Osteoblast (primary cell): ENCODE results near the gene CTBP2. TPM values are rescaled to one million over a fixed set of nuclear protein-coding genes. Genes with fewer than 3 reads are reported as not detected.

Experiments used
- DNase-seq: peaks from one replicate; pipeline ENCODE4 v3.0.0; 2011; ENCODE audit warnings: low spot score, mixed read lengths; ENCODE audit not compliant: insufficient read length; ENCODE audit errors: missing footprints
- H2AFZ ChIP-seq: 2 replicates; pipeline ENCODE4 v1.6.0; 2011; ENCODE audit warnings: mild to moderate bottlenecking, low read length
- H3K27ac ChIP-seq: 2 replicates; pipeline ENCODE4 v1.5.1; 2011; ENCODE audit warnings: mild to moderate bottlenecking, low read depth, low read length, moderate library complexity
- H3K27me3 ChIP-seq: 2 replicates; pipeline ENCODE4 v1.6.0; 2012; ENCODE audit warnings: mild to moderate bottlenecking, control low read depth, inconsistent platforms, low read length, moderate library complexity; ENCODE audit not compliant: insufficient read depth
- H3K36me3 ChIP-seq: 2 replicates; pipeline ENCODE4 v1.5.1; 2011; ENCODE audit warnings: mild to moderate bottlenecking, low read length, control low read depth, moderate library complexity; ENCODE audit not compliant: insufficient read depth
- H3K4me1 ChIP-seq: 2 replicates; pipeline ENCODE4 v1.5.1; 2011; ENCODE audit warnings: mild to moderate bottlenecking, low read length, control low read depth, moderate library complexity; ENCODE audit not compliant: insufficient read depth
- H3K4me2 ChIP-seq: 2 replicates; pipeline ENCODE4 v1.6.0; 2011; ENCODE audit warnings: mild to moderate bottlenecking, low read length; ENCODE audit not compliant: insufficient read depth
- H3K4me3 ChIP-seq: fragments of 200-600 bp; sonication (generic); 3 replicates; pipeline ENCODE4 v1.5.1; 2012; ENCODE audit warnings: mild to moderate bottlenecking, low read length, inconsistent platforms; ENCODE audit not compliant: insufficient read depth
- H3K79me2 ChIP-seq: 2 replicates; pipeline ENCODE4 v1.6.0; 2012; ENCODE audit warnings: mild to moderate bottlenecking, low read length, control low read depth, inconsistent platforms; ENCODE audit not compliant: insufficient read depth
- H3K9me3 ChIP-seq: 2 replicates; pipeline ENCODE4 v1.5.1; 2011; ENCODE audit warnings: low read depth, low read length, control low read depth
- H4K20me1 ChIP-seq: 2 replicates; pipeline ENCODE4 v1.6.0; 2012; ENCODE audit warnings: mild to moderate bottlenecking, low read length, control low read depth; ENCODE audit not compliant: insufficient read depth
- CTCF ChIP-seq: IDR thresholded peaks from 2 replicates; pipeline ENCODE4 v1.5.1; 2011; ENCODE audit warnings: mild to moderate bottlenecking, low read depth, low read length, moderate library complexity; ENCODE audit errors: extremely low read depth
- total RNA-seq: library from RNA; depleted of rRNA; stranded (reverse); fragments of >200 nt; gene quantifications from 2 replicates; pipeline ENCODE4 v1.2.3, GENCODE V29; 2012

Gene CTBP2
- total RNA-seq, 1 donor, result 65.9 TPM

- H3K4me2 ChIP-seq, result no peak overlapping the region
- no peaks in the 10 kb centered on the region for H3K36me3 ChIP-seq
- peaks cover 51% of the 10 kb centered on the region for H3K4me1 ChIP-seq
- peaks cover 78% of the 10 kb centered on the region for H3K79me2 ChIP-seq
- H2AFZ ChIP-seq, result no peak overlapping the region
- H4K20me1 ChIP-seq, result peaks cover 40% of the 10 kb centered on the region
- no peaks in the 10 kb centered on the region for H3K9me3 ChIP-seq
- TF ChIP-seq CTCF, result no peak
- H3K27me3 ChIP-seq, result no peaks in the 10 kb centered on the region
- DNase-seq, result no peak
- H3K27ac ChIP-seq, result peak overlapping the region; percentile 90
- no peak overlapping the region for H3K4me3 ChIP-seq
These were observed 98.0 kb downstream of the CTBP2 start for GRCh38 chr10:125062227-125062913.

GRCh38 chr10:125061557-125062226 is 98.7 kb downstream of the CTBP2 start:
- H3K4me3 ChIP-seq, result peak overlapping the region; percentile 46
- H3K27me3 ChIP-seq, result no peaks in the 10 kb centered on the region
- peak overlapping the region; percentile 67 for H3K4me2 ChIP-seq
- peaks cover 81% of the 10 kb centered on the region for H3K79me2 ChIP-seq
- H3K36me3 ChIP-seq, result no peaks in the 10 kb centered on the region
- H2AFZ ChIP-seq, result peak overlapping the region; percentile 23
- DNase-seq, result no peak
- H3K27ac ChIP-seq, result peak overlapping the region; percentile 90
- peaks cover 58% of the 10 kb centered on the region for H3K4me1 ChIP-seq
- TF ChIP-seq CTCF, result no peak
- peaks cover 46% of the 10 kb centered on the region for H4K20me1 ChIP-seq
- H3K9me3 ChIP-seq, result no peaks in the 10 kb centered on the region

GRCh38 chr10:125060826-125061556 is 99.4 kb downstream of the CTBP2 start:
- peak overlapping the region; percentile 23 for H2AFZ ChIP-seq
- peak overlapping the region; percentile 90 for H3K27ac ChIP-seq
- H4K20me1 ChIP-seq, result peaks cover 49% of the 10 kb centered on the region
- no peaks in the 10 kb centered on the region for H3K27me3 ChIP-seq
- H3K4me1 ChIP-seq, result peaks cover 61% of the 10 kb centered on the region
- DNase-seq, result peak; percentile 88
- TF ChIP-seq CTCF, result peak; percentile 89
- no peaks in the 10 kb centered on the region for H3K36me3 ChIP-seq
- peak overlapping the region; percentile 46 for H3K4me3 ChIP-seq
- H3K79me2 ChIP-seq, result peaks cover 80% of the 10 kb centered on the region
- peak overlapping the region; percentile 67 for H3K4me2 ChIP-seq
- no peaks in the 10 kb centered on the region for H3K9me3 ChIP-seq

DNA sequence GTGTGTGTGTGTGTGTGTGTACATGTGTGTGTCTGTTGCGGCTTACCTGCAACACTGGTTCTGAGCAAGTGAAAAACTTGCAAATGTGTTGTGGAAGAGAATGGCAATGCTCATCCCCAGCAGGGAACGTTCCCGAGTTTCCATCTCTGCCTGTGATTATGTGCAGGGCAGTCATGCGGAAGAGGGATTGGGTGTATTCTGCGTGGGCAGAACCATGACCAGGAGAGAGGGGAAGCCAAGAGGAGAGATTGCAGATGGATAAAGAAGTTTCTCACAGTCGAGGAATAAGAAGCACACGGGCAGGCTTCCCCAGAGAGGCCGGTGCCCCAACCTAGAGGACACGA is 99.9 kb downstream of the CTBP2 start:
- Histone ChIP-seq H3K79me2 (peaks cover 79% of the 10 kb centered on the region), H3K27ac (peak overlapping the region; percentile 90), H4K20me1 (peaks cover 50% of the 10 kb centered on the region), H3K4me3 (peak overlapping the region; percentile 46), H3K4me2 (peak overlapping the region; percentile 67), H3K27me3 (no peaks in the 10 kb centered on the region), H3K36me3 (no peaks in the 10 kb centered on the region), H3K4me1 (peaks cover 59% of the 10 kb centered on the region), H3K9me3 (no peaks in the 10 kb centered on the region), H2AFZ (no peak overlapping the region)
- peak; percentile 86 for DNase-seq
- no peak for TF ChIP-seq CTCF
